ENCODE data around the gene DAPK1.

DNA sequence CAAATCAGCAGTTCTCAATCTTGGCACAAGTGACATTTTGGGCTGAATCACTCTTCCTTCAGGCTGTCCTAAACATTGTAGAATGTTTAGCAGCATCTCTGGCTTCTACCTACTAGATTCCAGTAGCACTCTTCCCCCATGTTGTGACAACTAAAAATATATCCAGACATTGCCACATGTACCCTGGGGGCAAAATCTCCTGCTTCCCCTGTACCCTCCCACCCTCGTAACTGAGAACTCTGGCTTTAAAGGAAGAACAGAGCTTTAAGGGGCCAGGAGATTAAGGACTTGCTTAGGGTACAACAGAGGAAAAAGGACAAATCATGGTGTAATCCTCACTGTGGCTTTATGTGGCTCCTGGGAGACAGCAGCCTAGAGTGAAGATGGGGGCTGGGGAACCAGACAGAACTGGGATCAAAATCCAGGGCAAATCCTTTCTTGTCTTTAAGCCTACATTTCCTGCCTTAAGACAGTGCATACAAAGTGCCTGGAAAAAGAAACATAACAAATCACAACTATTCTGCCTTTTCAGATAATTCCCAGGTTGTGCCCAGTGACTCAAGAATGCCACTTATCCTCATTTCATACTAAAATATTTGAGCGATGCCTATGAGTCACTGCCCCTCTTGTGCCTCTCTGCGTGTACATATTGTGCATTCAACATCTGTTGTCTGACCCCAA is 109.3 kb downstream of the DAPK1 start:
- TF ChIP-seq, protein P1, sequence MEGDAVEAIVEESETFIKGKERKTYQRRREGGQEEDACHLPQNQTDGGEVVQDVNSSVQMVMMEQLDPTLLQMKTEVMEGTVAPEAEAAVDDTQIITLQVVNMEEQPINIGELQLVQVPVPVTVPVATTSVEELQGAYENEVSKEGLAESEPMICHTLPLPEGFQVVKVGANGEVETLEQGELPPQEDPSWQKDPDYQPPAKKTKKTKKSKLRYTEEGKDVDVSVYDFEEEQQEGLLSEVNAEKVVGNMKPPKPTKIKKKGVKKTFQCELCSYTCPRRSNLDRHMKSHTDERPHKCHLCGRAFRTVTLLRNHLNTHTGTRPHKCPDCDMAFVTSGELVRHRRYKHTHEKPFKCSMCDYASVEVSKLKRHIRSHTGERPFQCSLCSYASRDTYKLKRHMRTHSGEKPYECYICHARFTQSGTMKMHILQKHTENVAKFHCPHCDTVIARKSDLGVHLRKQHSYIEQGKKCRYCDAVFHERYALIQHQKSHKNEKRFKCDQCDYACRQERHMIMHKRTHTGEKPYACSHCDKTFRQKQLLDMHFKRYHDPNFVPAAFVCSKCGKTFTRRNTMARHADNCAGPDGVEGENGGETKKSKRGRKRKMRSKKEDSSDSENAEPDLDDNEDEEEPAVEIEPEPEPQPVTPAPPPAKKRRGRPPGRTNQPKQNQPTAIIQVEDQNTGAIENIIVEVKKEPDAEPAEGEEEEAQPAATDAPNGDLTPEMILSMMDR (IDR thresholded peaks at IDR 0.05): no peak
- TF ChIP-seq EZH2 (IDR thresholded peaks at IDR 0.05; ENCODE audit: borderline replicate concordance, insufficient read depth, low read depth, low read length, poor library complexity, severe bottlenecking): no peak
